Glomerular endothelial cell (primary cell): ENCODE measurements around the gene JARID2. TPM values are rescaled to one million over a fixed set of nuclear protein-coding genes. Genes with fewer than 3 reads are reported as not detected.

Experiments used
- DNase-seq: peaks from one replicate; pipeline ENCODE4 v3.0.0-alpha.2; 2011; ENCODE audit warnings: low read depth, low spot score; ENCODE audit errors: extremely low read depth
- total RNA-seq: library from RNA; depleted of rRNA; stranded (reverse); fragments of >200 nt; gene quantifications from 2 replicates; pipeline ENCODE4 v1.2.3, GENCODE V29; 2015

The JARID2 gene
- total RNA-seq, 1 donor from 2014 or later = 16.7 TPM

- no peak for DNase-seq
Observed at GRCh38 chr6:15246666-15247499, 1.0 kb downstream of the JARID2 start.

DNA sequence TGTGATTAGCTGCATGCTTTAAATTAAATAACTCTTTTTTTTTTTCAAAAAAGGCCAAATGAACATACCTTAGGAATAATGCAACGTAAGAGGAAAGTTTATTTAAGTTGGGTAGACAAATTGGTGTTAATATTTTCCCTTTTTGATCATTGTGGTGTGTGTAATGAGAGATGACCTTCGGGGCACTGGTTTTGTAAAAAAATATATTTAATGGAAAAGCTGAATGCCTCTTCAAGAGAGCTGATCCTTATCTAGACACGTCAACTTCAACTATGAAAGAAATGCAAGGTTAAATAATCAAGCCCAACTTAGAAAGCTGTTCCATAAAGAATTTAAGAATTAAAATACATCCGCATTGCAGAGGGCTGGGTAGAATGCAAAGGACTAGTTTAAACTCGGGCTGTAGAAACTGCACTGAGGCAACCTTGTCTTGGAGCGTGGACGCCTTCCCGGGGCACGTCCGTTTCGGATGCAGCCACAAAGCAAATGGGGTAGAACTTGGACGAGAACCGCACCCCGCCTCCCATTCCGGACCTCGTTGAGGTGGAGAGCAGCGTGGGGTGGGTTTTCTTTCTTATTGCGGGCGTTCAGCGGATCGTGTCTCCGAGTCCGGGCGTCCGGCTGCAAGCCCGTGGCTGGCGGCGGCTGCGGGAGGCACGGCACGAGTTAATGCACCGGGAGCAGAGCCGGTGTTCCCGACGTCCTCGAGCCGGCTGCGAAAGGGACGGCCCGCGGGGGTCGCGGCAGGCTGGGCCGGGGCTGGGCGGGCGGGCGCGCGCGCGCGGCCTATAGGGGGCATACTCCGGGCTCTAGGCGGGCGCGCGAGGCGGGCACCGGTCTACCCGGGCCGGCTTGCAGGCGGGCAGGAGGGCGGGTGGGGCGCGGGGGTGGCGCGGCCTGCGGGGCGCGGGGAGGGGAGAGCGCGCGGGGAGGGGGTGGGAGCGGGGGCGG lies 1.9 kb downstream of the JARID2 start:
- no peak for DNase-seq

- no peak for DNase-seq
Observed at GRCh38 chr6:15248451-15249370, 2.8 kb downstream of the JARID2 start.

- no peak for DNase-seq
Observed at GRCh38 chr6:15249371-15250019, 3.6 kb downstream of the JARID2 start.

DNA sequence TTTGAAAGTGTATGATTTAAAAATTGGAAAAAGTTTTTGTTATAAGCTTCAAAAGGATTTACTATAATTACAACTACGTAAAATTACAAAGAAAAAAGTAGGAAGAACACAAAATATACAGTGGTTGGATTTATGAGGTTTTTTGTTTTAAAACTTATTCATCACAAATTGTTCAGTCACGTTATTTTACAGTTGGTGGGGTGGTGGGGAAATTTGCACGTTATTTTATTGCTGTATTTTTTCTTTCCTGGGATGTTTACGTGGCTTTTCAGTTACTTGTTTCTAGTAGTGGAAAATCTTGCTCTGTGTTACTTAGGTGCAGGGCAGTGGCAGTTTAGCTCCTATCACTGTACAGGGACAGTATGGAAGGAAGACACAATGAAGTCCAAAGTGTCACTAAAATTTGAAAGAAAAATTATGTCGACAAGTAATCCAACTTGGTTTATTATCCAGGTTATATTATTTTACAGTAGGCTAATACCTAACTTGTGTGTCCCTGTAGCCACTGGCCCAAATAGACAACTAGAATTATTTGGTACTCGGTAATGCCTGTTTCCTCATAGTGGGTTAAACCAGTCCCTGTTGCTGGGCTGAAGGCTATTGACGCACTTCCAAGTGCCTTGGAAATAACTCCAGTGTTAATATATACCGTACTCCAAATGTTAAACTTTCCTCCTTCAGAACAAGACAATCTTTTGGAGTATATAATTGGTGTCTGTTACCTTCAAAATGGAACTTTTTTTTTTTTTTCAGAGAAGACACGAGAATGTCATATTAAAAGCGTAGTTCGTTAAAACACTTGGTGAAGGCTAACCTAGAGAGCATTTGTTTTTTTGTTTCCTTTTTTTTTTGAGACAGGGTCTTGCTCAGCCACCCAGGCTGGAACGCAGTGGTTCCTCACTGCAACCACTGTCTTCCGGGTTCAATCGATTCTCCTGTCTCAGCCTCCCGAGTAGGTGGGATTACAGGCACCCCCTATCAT lies 4.6 kb downstream of the JARID2 start:
- DNase-seq = no peak

DNA sequence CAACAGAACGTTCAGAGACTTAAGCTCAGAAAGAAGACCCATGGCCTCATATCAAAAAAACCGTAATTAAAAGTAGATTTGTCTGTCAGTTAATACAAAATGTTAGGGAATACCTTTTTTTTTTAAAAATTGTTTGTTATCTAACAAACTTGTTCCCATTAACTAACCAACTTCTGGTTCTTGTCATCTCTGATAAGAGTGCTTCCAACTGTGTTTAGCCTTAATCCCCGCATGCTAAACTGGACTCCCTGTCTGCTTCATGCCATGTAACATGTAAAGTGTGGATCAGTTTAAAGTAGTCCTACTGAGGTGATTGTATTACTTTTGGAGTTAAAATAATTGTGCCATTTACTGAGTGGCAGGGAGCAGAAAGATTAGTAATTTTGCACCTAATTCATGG lies 6.3 kb downstream of the JARID2 start:
- DNase-seq = no peak

DNA sequence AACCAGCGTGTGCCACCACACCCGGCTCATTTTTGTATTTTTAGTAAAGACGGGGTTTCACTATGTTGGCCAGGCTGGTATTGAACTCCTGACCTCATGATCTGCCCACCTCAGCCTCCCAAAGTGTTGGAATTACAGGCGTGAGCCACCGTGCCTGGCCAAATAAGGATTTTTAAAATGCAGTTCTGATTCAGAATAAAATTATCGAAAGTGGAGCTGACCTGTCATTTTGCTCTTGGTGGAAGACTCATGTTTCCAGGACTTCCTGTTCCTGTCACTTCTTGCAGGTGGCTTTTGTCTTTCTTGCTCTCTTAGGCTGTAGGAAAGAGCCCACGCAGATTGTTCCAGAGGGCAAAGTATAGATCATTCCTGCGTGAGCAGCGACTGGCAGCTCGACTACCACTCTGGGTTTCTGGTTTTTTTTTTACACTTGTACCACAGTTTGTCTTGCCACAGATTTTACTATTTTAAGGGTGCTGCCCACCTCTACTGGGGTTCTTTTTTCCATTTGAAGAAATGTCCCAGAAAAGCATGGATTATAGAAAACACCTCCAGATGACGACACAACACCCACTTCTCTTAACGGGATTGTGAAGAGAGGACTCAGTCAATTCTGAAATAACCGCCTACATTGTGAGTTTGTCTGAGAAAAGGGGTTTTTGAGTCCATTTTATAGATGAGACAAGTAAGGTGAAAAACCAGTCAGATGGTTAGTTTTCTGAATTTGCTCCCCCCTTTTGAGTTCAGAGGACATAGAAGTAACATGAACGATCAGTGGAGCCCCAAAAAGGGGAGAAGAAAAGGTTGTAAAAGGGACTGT lies 7.5 kb downstream of the JARID2 start:
- no peak for DNase-seq

DNA sequence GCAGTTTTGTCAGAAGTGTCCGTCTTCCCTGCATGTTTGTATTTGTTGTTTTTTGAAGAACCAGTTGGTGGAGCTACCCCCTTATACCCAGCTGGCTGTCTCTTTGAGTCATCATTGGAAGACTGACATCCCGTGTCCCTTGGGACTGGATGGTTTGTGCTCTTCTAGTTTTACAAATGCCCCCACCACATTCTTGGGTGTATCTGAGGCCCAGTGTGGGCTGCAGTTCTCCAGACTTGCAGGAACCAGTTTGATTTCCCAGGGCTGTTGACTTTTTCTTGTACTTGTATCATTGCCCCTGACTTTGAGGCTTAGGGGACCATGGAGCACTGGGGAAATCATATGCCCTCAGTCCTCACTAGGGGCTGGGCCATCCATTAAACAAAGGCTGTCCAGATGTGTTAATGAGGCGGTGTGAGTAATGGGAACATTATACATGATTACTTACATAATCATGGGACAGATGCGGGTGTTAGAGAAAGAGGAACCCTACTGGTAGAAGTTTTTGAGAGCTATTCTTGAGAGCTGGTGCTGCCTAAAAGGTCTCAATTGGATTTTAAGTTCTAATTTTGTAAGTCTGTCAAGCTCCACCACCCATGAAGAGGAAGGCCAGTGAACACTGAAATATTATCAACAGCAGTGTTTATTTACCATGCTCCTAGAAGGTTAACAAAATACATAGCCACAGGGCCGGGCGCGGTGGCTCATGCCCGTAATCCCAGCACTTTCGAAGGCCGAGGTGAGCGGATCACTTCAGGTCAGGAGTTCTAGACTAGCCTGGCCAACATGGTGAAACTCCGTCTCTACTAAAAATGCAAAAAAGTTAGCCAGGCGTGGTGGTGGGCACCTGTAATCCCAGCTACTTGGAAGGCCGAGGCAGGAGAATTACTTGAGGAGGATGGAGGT lies 8.5 kb downstream of the JARID2 start:
- no peak for DNase-seq

DNA sequence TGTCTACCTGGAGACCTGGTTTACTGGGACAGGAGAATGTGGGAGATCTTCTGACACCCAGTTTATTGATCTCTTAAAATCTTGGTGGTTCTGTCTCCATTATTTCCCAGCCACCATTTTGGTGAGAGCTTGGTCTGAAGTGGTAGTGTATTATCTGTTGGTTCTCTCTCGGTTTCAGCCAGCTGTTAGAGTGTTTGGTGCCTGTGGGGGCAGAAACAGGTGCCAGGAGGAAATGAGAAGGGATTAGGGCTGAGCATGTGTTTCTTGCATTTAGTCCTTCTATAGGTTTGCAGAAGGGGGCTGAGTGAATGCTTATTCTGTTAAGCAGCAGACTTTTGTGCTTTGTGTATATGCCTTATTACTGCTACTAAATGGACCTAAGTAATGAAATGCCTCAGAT lies 9.6 kb downstream of the JARID2 start:
- DNase-seq = no peak

DNA sequence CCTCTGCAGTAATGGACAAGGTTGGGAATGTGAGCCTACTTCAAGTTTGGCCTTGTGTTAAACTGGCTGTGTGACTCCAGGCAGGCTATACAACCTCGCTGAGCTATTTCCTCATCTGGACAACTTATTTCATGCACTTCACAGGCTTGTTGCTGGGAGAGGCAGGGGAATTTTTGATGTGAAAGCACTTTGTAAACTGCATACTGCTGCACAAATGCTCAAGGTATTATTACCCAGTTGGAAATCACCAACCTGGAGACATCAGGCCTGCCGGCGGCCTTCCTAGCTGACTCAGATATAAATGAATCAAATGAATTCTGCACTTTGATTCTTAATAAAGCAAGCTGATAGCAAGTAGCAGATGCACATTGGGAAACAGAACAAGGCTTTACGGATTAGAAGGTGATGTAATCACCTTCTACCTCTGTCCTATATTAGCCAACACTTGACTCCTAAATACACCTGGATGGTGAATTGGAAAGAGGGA lies 10.1 kb downstream of the JARID2 start:
- DNase-seq = no peak

- no peak for DNase-seq
Observed at GRCh38 chr6:15256538-15257271, 10.8 kb downstream of the JARID2 start.

DNA sequence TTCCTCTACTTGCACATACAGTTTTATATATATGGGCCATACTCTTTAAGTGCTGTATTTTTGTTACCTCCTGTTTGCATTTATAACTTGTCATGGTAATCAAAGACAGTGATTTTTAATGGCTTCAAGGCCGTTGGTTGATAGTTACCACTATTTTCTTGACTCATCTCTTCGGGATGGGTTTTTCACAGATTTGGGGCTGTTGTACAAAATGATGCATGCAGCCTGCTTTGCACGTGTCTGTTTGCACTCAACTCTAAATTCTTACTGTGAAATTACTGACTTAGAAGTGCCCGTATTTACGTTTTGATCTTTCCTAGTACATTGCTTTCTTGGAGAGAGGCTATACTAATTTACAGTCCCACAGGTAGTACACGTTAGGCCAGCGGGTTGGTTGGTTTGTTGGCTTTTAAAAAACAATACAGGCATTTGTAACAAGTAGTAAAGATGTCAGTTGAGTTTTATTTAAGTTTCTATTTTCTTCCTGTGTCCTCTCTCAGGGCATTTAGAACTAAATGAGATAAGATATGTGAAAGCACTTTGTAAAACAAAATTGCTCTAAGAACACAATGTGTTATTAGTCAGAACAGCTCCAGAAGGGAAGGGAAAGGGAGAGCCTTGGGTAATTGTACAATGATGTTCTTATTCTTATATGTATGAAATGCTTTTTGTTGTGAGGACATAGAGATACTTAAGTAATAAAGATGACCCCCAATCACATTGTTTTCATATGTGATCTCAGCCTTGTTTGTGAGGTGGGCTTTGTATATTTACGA lies 11.7 kb downstream of the JARID2 start:
- no peak for DNase-seq

DNA sequence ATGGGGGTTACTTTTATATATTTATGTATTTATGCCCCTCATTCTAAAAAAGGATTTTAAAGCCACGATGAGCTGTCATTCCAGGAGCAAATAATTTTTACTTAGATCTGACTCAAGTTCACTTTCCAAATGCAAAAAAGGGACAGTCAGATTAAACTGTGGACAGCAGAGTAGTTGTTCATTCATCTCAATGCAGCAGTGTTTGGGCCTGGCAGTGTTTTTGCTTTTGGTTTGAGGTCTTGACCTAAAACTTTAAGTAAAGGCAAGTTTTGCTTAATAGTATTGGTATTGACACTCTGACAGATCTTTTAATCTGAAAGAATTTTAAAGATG lies 13.9 kb downstream of the JARID2 start:
- DNase-seq = no peak

DNA sequence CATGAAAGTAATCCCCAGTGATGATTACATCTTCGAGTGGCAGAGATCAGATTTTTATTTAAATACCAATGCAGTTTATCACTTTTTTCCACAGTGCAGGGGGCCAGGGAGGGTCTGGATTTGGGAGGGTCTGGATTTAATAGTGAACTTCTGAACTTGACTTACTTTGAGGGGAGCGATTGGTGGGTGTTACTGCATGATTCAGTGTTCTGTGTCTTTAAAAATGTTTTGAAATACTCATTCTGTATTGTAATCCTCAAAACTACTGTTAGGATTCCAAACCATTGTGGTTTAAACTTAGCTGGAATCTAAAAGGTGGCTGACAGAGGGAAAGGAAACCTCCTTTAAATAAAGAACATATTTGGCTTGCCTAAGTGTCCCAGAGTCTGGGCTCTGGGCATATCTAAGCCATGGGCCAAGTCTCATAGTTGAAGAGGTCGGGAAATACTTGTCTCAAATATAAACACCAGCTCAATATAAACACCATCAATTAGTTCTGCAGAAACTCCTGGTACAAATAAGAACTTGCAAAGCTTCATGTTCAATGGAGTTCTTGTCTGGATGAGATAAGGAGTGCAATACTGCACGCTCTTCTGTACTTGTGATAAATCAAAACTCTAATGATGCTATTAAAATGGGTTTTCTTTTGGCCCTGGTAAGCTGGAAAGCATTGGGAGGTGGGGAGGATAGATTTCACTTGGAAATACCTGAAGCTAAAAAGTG lies 14.4 kb downstream of the JARID2 start:
- no peak for DNase-seq

- DNase-seq = no peak
Observed at GRCh38 chr6:15263780-15264374, 18.0 kb downstream of the JARID2 start.
